CD1c-positive myeloid dendritic cell (primary cell): ENCODE results near the gene INPP5D.

Source experiments
- DNase-seq: peaks from one replicate; pipeline ENCODE4 v3.0.0-alpha.2; 2016; ENCODE audit errors: extremely low spot score

Gene INPP5D

GRCh38 chr2:233234996-233235395 is 174.9 kb downstream of the INPP5D start:
- DNase-seq: no peak

- DNase-seq: no peak
Measured at GRCh38 chr2:233235977-233236376, 175.8 kb downstream of the INPP5D start.

DNA sequence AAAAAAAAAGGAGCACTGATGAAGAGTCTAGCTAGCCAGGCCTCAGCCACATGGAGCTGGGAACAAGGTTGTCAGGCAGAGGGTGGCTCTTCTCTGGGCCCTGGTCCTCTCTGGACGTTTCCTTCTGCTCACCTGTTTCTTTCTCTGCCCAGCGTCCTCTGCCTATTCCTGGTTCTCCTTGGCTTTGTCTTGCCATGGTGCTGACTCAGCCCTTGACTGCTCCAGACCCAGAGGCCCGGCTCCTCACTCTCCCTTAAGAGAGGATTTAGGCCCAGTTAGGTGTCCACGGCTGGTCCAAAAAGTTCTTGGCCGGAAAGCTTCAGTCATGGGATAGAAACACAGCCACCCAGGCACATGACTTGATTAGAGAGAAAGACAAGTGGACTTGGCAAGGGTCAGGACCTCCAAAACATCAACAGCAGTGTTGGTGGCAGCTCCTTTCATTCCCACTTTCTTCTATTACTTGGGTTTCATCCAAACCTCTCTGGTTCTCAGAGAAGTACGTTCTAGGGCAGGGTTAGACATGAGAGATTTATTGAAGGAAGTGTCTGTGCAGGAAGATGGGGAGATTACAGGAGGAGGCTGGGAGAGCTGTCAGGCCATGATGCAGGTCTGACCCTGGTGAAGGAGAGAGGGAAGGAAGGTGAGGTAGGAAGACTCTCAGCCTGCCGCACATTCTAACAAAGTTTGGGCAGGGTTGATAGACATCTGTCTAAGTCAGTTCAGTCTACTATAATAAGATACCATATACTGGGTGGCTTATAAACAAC is 176.9 kb downstream of the INPP5D start:
- no peak for DNase-seq

DNA sequence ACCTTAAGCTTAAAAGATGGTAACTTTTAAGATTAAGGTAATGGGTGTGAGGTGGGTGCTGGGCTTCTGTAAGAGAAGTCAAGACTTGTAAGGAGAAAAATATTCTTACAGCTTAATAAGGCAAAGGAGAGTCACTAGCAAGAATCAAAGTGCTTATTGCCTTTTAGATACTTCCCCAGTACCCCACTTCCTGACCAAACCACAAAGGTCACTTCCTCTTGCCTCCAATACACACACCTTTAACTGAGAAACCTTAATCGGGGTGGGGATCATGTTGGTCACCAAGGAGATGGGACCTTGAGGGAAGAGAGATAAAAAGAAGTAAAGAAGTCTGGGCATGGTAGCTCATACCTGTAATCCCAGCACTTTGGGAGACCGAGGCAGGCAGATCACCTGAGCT is 180.8 kb downstream of the INPP5D start:
- peak; percentile 20 for DNase-seq

- DNase-seq: no peak
Measured at GRCh38 chr2:233241803-233242202, 181.7 kb downstream of the INPP5D start.

GRCh38 chr2:233242231-233242927 is 182.2 kb downstream of the INPP5D start:
- peak; percentile 89 for DNase-seq

DNA sequence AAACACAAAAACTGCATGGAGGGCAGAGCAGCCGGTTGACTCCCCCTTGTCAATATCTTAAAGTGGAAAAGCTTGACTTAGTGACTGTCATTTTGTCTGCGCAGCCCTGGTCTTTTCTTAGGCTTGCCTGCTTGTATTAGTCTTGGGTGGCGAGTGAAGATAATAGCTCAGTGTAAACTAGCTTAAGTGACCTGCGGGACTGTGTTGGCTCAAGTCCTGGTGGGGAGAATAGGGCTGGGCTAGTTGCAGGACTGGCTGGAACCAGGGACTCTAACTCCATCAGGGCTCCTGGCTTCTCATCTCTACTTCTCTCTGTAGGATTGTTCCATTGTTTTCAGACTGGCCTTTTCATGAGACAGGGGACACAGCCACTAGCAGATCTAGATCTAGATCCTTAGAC is 183.2 kb downstream of the INPP5D start:
- no peak for DNase-seq

DNA sequence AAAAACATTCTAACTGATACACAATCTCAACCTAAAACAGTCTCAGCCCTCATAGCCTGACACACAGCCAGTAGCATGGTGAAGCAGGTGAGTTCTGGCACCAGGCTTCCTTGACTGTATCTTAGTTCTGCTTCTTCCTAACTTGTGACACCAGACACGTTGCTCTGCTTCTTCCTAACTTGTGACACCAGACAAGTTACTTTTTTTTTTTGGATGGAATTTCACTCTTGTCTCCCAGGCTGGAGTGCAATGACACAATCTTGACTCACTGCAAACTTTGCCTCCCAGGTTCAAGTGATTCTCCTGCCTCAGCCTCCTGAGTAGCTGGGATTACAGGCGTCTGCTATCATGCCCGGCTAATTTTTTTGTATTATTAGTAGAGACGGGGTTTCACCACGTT is 184.7 kb downstream of the INPP5D start:
- peak; percentile 42 for DNase-seq

DNA sequence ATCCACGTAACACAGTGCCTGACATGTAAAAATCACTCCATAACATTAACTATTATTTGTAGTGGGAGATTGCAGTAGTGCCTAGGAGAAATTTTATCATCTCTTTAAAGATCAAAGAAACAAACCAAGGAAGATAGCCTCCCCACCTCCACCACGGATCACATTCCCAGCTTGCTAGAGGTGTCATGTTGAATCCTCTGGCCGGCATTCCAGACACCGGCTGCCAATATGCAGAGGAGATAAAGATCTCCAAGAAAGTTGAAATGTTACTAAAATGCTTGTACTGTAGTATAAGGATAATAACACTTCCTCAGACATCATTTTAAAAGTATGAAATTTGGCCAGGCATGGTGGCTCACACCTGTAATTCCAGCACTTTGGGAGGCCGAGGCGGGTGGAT is 185.3 kb downstream of the INPP5D start:
- no peak for DNase-seq

DNA sequence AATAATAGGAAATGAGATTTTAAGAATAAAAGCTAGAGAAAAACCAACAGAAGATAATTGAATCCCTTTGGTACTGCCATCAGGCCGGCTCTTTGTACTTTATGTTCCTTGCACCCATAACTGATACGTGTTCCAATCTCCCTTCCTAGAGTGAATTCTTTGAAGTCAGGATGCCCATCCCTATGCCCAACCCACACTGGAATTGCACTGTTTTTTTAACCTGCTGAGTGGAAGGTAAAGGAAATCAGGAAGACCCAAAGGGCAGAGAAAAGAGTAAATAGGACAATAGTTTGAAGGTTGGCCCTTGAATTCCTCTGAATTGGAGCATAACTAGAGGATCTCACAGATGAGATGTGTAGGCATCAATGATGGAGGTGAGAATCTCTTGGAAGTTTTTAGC is 187.0 kb downstream of the INPP5D start:
- DNase-seq: no peak

- no peak for DNase-seq
Measured at GRCh38 chr2:233247744-233248143, 187.6 kb downstream of the INPP5D start.

DNA sequence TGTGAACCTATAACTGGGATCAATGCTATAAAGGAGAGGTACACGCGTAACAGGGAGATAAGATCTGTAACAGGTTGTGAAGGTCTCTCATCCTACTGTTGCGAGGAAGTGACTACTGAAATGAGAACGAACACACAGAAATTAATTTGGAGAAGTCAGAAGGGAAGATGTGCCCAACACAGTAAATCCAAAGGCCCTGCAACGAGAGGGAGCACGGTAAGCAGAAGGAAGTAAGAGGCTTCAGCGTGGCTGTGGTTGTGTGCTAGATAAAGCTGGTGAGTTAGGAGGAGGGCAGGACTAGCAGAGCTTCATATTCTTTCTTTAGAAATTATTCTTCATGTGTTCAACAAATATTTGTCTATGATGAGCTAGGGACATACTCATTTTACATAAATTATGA is 188.9 kb downstream of the INPP5D start:
- DNase-seq: peak; percentile 61

DNA sequence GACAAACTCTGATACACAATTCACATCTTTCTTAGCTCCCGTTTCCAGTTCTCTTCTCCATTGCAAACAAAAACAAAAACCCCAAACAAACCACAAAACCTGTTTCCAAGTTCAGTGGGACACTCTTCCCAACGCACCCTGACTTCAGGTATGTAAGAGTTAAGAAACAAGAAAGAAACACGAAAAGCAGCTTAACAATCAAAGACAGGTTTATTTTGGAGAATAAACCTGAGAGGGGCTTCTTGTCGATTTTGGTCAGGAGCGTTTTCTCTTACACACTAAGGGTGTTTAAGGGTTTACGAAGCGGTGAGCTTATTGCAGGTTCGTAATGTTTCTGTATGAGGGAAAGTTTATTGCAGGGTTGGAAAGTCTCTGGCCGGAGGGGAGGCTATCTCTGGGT is 190.4 kb downstream of the INPP5D start:
- no peak for DNase-seq

- no peak for DNase-seq
Measured at GRCh38 chr2:233250985-233251305, 190.8 kb downstream of the INPP5D start.

GRCh38 chr2:233251306-233252116 is 191.4 kb downstream of the INPP5D start, which contains the start of gene ATG16L1:
Gene ATG16L1, plus strand, starts transcription at chr2:233251673. Its CDS starts 155 bp downstream, at chr2:233251828.
- peak; percentile 98 for DNase-seq

DNA sequence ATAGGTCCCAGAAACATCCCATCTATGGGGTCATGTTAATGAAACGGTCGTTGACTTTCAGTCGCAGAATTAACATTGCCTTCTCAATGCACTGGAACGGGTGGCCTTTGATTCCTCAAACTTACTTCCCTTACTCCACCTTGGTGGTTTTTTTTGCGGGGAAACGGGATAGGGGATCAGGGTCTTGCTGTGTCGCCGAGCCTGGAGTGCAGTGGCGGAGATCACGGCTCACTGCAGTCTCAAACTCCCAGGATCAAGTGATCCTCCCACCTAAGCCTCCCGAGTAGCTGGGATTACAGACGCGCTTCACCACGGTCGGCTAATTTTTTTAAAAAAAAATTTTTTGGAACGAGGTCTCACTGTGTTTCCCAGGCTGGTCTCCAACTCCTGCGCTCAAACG is 192.1 kb downstream of the INPP5D start:
- no peak for DNase-seq

GRCh38 chr2:233255151-233255550 is 195.0 kb downstream of the INPP5D start:
- DNase-seq: no peak

GRCh38 chr2:233256048-233256447 is 195.9 kb downstream of the INPP5D start:
- no peak for DNase-seq
